Esophagus muscularis mucosa (tissue), 4 donors: ENCODE results near the gene CMTM3. TPM values are rescaled to one million over a fixed set of nuclear protein-coding genes. Genes with fewer than 3 reads are reported as not detected.

Source experiments
- small RNA-seq, 3 donors: library from RNA; depleted of rRNA; stranded (forward); fragments of <200 nt; gene quantifications; one replicate each; pipeline ENCODE3, GENCODE V24; 2016
- total RNA-seq, 4 donors: library from RNA; depleted of rRNA; stranded (reverse); fragments of >200 nt; gene quantifications; one replicate each; pipeline versions ENCODE4 v1.1.0 to v1.2.1, GENCODE V29; 2016

Gene CMTM3
- total RNA-seq, 4 donors from 2014 or later: 13.7 to 24.5 (median 17.3) TPM

Small RNAs within 50 kb of the gene (small RNA-seq; reads per million reads assigned to genes)
- gene CKLF-CMTM1: 0 reads per million in 3 donors

Other genes starting within 250 kb of the CMTM3 start
- gene CDH5, start 238.0 kb upstream of the CMTM3 start, total RNA-seq: 10 to 100 TPM; 19.5 to 63.1 (median 50.6) TPM
- under 1 TPM in 2 of 4 donors, not detected in 2; 0.23 to 0.50 TPM for gene BEAN1, start 177.4 kb upstream of the CMTM3 start, total RNA-seq
- 10 to 100 TPM; 26.3 to 35.2 (median 30.0) TPM for gene TK2, start 54.6 kb upstream of the CMTM3 start, total RNA-seq
- 10 to 100 TPM; 18.1 to 28.2 (median 24.2) TPM for gene CKLF, start 52.1 kb upstream of the CMTM3 start, total RNA-seq
- gene CMTM1, start 38.3 kb upstream of the CMTM3 start, total RNA-seq: 1 to 10 TPM in 3 of 4 donors, not detected in 1; 1.4 to 2.0 (median 1.7) TPM
- gene CMTM2, start 25.2 kb upstream of the CMTM3 start, total RNA-seq: 1 to 10 TPM in 1 of 4 donors, not detected in 3; 1.8 TPM
- 10 to 100 TPM in 3 of 4 donors, 1 to 10 TPM in 1; 9.8 to 19.8 (median 15.0) TPM for gene CMTM4, start 92.0 kb downstream of the CMTM3 start, total RNA-seq
- 100 to 1,000 TPM; 167 to 203 (median 186) TPM for gene DYNC1LI2, start 146.9 kb downstream of the CMTM3 start, total RNA-seq
- not detected for gene TERB1, start 196.9 kb downstream of the CMTM3 start, total RNA-seq
- 10 to 100 TPM; 32.7 to 50.7 (median 42.4) TPM for gene NAE1, start 226.3 kb downstream of the CMTM3 start, total RNA-seq
- under 1 TPM in 1 of 4 donors, not detected in 3; 0.33 TPM for gene CA7, start 239.7 kb downstream of the CMTM3 start, total RNA-seq